Endothelial cell of umbilical vein (primary cell): ENCODE data around the gene ADAMTS12. TPM values are rescaled to one million over a fixed set of nuclear protein-coding genes. Genes with fewer than 3 reads are reported as not detected.

Experiments used
- BruUV-seq: library from RNA; stranded (reverse); fragments of 400-500 nt; replicated peaks from 2 replicates; lab custom pipeline; 2021; lab: Mats Ljungman, UMichigan
- CTCF ChIA-PET: fragments of 300-600, 350-600 bp; sonication (Branson Sonifier 250); formaldehyde crosslinking; loops from one replicate; lab custom pipeline; 2021; ENCODE audit warnings: antibody characterized with exemption, inconsistent platforms; lab: Charles Lee
- POLR2A ChIA-PET: fragments of 300-600, 350-600 bp; sonication (Branson Sonifier 250); formaldehyde crosslinking; loops from one replicate; lab custom pipeline; 2021; ENCODE audit warnings: antibody characterized with exemption, inconsistent platforms; lab: Charles Lee
- DNase-seq: peaks from one replicate; pipeline ENCODE4 v3.0.0-alpha.2; 2011; ENCODE audit warnings: low read depth, low spot score
- FAIRE-seq: peaks from 2 replicates; lab custom pipeline; 2011; peaks lifted over from hg19 to GRCh38; lab: Jason Lieb, UNC
- H2AFZ ChIP-seq: 2 replicates; pipeline ENCODE4 v1.6.0; 2012; ENCODE audit warnings: low read depth, low read length, control low read depth, inconsistent platforms
- H3K27ac ChIP-seq: 2 replicates; pipeline ENCODE4 v1.5.1; 2011; ENCODE audit warnings: low read depth, mild to moderate bottlenecking, control low read depth, low read length, moderate library complexity; ENCODE audit not compliant: insufficient read depth
- H3K27me3 ChIP-seq, 2 experiments: 2 replicates each; pipeline versions ENCODE4 v1.6.0 to v1.6.1; 2011; ENCODE audit warnings: low read length in 2 of 2, mixed read lengths in 1 of 2; ENCODE audit not compliant: control insufficient read depth in 2 of 2, insufficient read depth in 2 of 2
- H3K36me3 ChIP-seq, 2 experiments: 2 replicates in 1 of 2; 3 replicates in 1 of 2; pipeline ENCODE4 v1.5.1; 2011; ENCODE audit warnings: low read length in 2 of 2, mild to moderate bottlenecking in 1 of 2, moderate library complexity in 1 of 2; ENCODE audit not compliant: control insufficient read depth in 2 of 2, insufficient read depth in 2 of 2; ENCODE audit errors: extremely low read depth in 1 of 2
- H3K4me1 ChIP-seq: 3 replicates; pipeline ENCODE4 v1.5.1; 2011; ENCODE audit warnings: mild to moderate bottlenecking, low read length; ENCODE audit not compliant: control insufficient read depth, insufficient read depth; ENCODE audit errors: extremely low read depth
- H3K4me2 ChIP-seq: 2 replicates; pipeline ENCODE4 v1.6.1; 2011; ENCODE audit warnings: low read length, control low read depth, mixed read lengths; ENCODE audit not compliant: insufficient read depth
- H3K4me3 ChIP-seq, 3 experiments: fragments of 200-600 bp in 1 of 3; sonication (generic), shearing (Covaris generic) in 1 of 3; replicated peaks in 1 of 3; 2 replicates each; pipeline ENCODE4 v1.5.1; 2011 to 2016; ENCODE audit warnings: control low read depth in 3 of 3, low read length in 3 of 3, mild to moderate bottlenecking in 2 of 3, inconsistent platforms in 1 of 3, low read depth in 1 of 3, moderate library complexity in 1 of 3; ENCODE audit not compliant: insufficient read depth in 1 of 3
- H3K79me2 ChIP-seq: 2 replicates; pipeline ENCODE4 v1.6.0; 2012; ENCODE audit warnings: low read length, inconsistent platforms; ENCODE audit not compliant: control insufficient read depth, insufficient read depth
- H3K9ac ChIP-seq: replicated peaks from 2 replicates; pipeline ENCODE3; 2011; ENCODE audit warnings: low read length, control low read depth; ENCODE audit not compliant: insufficient read depth; ENCODE audit errors: extremely low read depth
- H3K9me1 ChIP-seq: replicated peaks from 3 replicates; pipeline ENCODE4 v1.6.0; 2011; ENCODE audit warnings: mild to moderate bottlenecking, low read length; ENCODE audit not compliant: control insufficient read depth, insufficient read depth; ENCODE audit errors: extremely low read depth
- H3K9me3 ChIP-seq: replicated peaks from 2 replicates; pipeline ENCODE4 v1.5.1; 2012; ENCODE audit warnings: low read length, inconsistent platforms; ENCODE audit not compliant: control insufficient read depth, insufficient read depth
- H4K20me1 ChIP-seq: replicated peaks from 2 replicates; pipeline ENCODE3; 2011; ENCODE audit warnings: mild to moderate bottlenecking, low read length; ENCODE audit not compliant: control insufficient read depth, insufficient read depth; ENCODE audit errors: extremely low read depth
- EZH2 ChIP-seq: IDR thresholded peaks from 2 replicates; pipeline ENCODE4 v1.6.1; 2012; ENCODE audit warnings: borderline replicate concordance, low read depth, mild to moderate bottlenecking, moderate library complexity, low read length, inconsistent platforms; ENCODE audit not compliant: severe bottlenecking
- FOS ChIP-seq: IDR thresholded peaks from 2 replicates; pipeline ENCODE4 v1.6.1; 2011; ENCODE audit warnings: mild to moderate bottlenecking, low read length, moderate library complexity, borderline replicate concordance; ENCODE audit not compliant: insufficient read depth
- GATA2 ChIP-seq: IDR thresholded peaks from 2 replicates; pipeline ENCODE4 v1.7.0; 2011; ENCODE audit warnings: low read depth, mild to moderate bottlenecking, moderate library complexity, mixed read lengths, low read length; ENCODE audit not compliant: insufficient read length, insufficient read depth
- JUN ChIP-seq: IDR thresholded peaks from 2 replicates; pipeline ENCODE4 v1.6.1; 2011; ENCODE audit warnings: borderline replicate concordance, low read depth; ENCODE audit not compliant: insufficient read length, insufficient read depth
- MYC ChIP-seq: IDR thresholded peaks from one replicate; pipeline ENCODE4 v1.6.1; 2011; ENCODE audit warnings: mild to moderate bottlenecking, low read depth, low read length
- POLR2A ChIP-seq: IDR thresholded peaks from 2 replicates; pipeline ENCODE4 v1.6.1; 2012; ENCODE audit warnings: low read depth, mild to moderate bottlenecking, control low read depth, low read length
- POLR2AphosphoS5 ChIP-seq: IDR thresholded peaks from 2 replicates; pipeline ENCODE4 v1.6.1; 2012; ENCODE audit warnings: low read depth, mild to moderate bottlenecking, control low read depth, low read length, moderate library complexity; ENCODE audit not compliant: insufficient read depth
- dilution Hi-C: fragments of 300-500 bp; cut with MboI; formaldehyde crosslinking; loops from one replicate; pipeline ENCODE4 v1.15.0; 2019; ENCODE audit warnings: low sequenced_read_pairs; ENCODE audit not compliant: extremely low pct_ligation_motif_present
- intact Hi-C: fragments of 100-400 bp; cut with micrococcal nuclease; formaldehyde crosslinking; loops from one replicate; pipeline ENCODE4 v1.10.0; 2022
- polyA plus RNA-seq, 4 experiments: library from polyadenylated mRNA; depleted of rRNA in 3 of 4; stranded (reverse) in 3 of 4; unstranded in 1 of 4; fragments of >200 nt; gene quantifications; 2 replicates each; pipeline versions ENCODE4 v1.2.1 to v1.2.3, GENCODE V29; 2011 to 2012; ENCODE audit warnings: missing spikeins in 1 of 4
- total RNA-seq: library from RNA; stranded (reverse); gene quantifications from 2 replicates; pipeline ENCODE4 v1.2.3, GENCODE V29; 2021
- TF ChIP-seq, protein P1 (sequence below), 2 donors: IDR thresholded peaks; 1 replicate in 1 of 2; 2 replicates in 1 of 2; pipeline ENCODE4 v1.5.1; 2011; ENCODE audit warnings: low read length in 2 of 2, mild to moderate bottlenecking in 2 of 2, moderate library complexity in 2 of 2, control low read depth in 1 of 2, inconsistent platforms in 1 of 2, low read depth in 1 of 2; ENCODE audit not compliant: insufficient read depth in 1 of 2; ENCODE audit errors: extremely low read depth in 1 of 2
- TF ChIP-seq, protein P2 (sequence below): IDR thresholded peaks from 2 replicates; pipeline ENCODE4 v1.6.1; 2011; ENCODE audit not compliant: insufficient read depth, insufficient read length

ADAMTS12 gene
- total and polyA plus RNA-seq, 2 donors (not counting 3 experiments of a cell fraction or from before 2014, with no cell fraction given) = 0.88 TPM; not detected in 1

DNA sequence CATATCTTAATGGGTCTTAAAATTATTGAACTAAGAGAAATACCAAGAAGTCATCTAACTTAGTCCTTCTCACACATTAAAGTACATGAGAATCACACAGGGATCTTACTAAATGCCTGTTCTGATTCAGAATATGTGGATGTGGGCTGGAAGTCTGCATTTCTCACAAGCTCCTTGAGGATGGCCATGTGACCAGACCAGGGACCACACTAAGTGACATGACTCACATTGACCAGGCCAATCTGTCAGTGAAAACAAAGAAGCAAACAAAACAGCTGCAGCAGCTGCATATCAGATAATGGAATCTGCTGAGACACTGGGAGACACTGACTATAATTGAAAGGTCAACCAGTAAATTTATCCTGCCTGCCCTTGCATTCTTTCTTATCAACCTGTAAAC, 110.5 kb downstream of the ADAMTS12 start:
- dilution Hi-C loops = no loop called here
- Histone ChIP-seq H3K9me1 (no peaks in the 10 kb centered on the region), H3K4me1 (peaks cover 2% of the 10 kb centered on the region), H3K27ac (no peak overlapping the region), H3K79me2 (no peaks in the 10 kb centered on the region), H3K9me3 (peaks cover 1% of the 10 kb centered on the region), H3K9ac (no peak overlapping the region), H3K4me2 (no peak overlapping the region), H4K20me1 (no peaks in the 10 kb centered on the region), H3K36me3 (no peaks in the 10 kb centered on the region), H2AFZ (no peak overlapping the region), H3K27me3 (no peaks in the 10 kb centered on the region), H3K4me3 (no peak overlapping the region)
- FAIRE-seq (no peak), DNase-seq (no peak)
- intact Hi-C loops = no loop called here
- TF ChIP-seq, protein P1, sequence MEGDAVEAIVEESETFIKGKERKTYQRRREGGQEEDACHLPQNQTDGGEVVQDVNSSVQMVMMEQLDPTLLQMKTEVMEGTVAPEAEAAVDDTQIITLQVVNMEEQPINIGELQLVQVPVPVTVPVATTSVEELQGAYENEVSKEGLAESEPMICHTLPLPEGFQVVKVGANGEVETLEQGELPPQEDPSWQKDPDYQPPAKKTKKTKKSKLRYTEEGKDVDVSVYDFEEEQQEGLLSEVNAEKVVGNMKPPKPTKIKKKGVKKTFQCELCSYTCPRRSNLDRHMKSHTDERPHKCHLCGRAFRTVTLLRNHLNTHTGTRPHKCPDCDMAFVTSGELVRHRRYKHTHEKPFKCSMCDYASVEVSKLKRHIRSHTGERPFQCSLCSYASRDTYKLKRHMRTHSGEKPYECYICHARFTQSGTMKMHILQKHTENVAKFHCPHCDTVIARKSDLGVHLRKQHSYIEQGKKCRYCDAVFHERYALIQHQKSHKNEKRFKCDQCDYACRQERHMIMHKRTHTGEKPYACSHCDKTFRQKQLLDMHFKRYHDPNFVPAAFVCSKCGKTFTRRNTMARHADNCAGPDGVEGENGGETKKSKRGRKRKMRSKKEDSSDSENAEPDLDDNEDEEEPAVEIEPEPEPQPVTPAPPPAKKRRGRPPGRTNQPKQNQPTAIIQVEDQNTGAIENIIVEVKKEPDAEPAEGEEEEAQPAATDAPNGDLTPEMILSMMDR (IDR thresholded peaks at IDR 0.05; ENCODE audit: extremely low read depth in 1 of 2, insufficient read depth in 1 of 2, low read depth in 1 of 2, low read length in 2 of 2) = no peak
- no peak for TF ChIP-seq POLR2AphosphoS5
- TF ChIP-seq POLR2A = no peak
- no peak for TF ChIP-seq JUN
- no peak for TF ChIP-seq FOS
- no peak for TF ChIP-seq MYC
- POLR2A ChIA-PET = no interaction called here
- CTCF ChIA-PET = no interaction called here
- BruUV-seq = no TSS peak

- no peaks in the 10 kb centered on the region for H3K27me3 ChIP-seq
- dilution Hi-C loops (no loop called here), intact Hi-C loops (no loop called here)
- H3K79me2 ChIP-seq = no peaks in the 10 kb centered on the region
- no peak for DNase-seq
- TF ChIP-seq, protein P2, sequence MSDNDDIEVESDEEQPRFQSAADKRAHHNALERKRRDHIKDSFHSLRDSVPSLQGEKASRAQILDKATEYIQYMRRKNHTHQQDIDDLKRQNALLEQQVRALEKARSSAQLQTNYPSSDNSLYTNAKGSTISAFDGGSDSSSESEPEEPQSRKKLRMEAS = no peak
- TF ChIP-seq MYC = no peak
- TF ChIP-seq POLR2A = no peak
- no peak for TF ChIP-seq POLR2AphosphoS5
- TF ChIP-seq EZH2 = no peak
- TF ChIP-seq FOS = no peak
- TF ChIP-seq, protein P1 (IDR thresholded peaks at IDR 0.05; ENCODE audit: extremely low read depth in 1 of 2, insufficient read depth in 1 of 2, low read depth in 1 of 2, low read length in 2 of 2) = no peak
- no peak for TF ChIP-seq JUN
- no peak for TF ChIP-seq GATA2
- CTCF ChIA-PET = no interaction called here
- H3K4me3 ChIP-seq = no peak overlapping the region
- POLR2A ChIA-PET = no interaction called here
- no peaks in the 10 kb centered on the region for H4K20me1 ChIP-seq
- H3K36me3 ChIP-seq = no peaks in the 10 kb centered on the region
- H3K9me3 ChIP-seq = peaks cover 1% of the 10 kb centered on the region
- H3K4me1 ChIP-seq = peaks cover under 1% of the 10 kb centered on the region
- no peak overlapping the region for H3K4me2 ChIP-seq
- H3K9ac ChIP-seq = no peak overlapping the region
- H2AFZ ChIP-seq = no peak overlapping the region
- H3K9me1 ChIP-seq = no peaks in the 10 kb centered on the region
- no peak for FAIRE-seq
- BruUV-seq = no TSS peak
- H3K27ac ChIP-seq = no peak overlapping the region
Observed at GRCh38 chr5:33776151-33776660, 115.6 kb downstream of the ADAMTS12 start.
